ENCODE measurements around the gene LHPP. TPM values are rescaled to one million over a fixed set of nuclear protein-coding genes. Genes with fewer than 3 reads are reported as not detected.

The LHPP gene
- total and polyA plus RNA-seq, 2 donors (not counting 1 experiment from before 2014, with no cell fraction given) = 10.2 to 15.6 TPM

DNA sequence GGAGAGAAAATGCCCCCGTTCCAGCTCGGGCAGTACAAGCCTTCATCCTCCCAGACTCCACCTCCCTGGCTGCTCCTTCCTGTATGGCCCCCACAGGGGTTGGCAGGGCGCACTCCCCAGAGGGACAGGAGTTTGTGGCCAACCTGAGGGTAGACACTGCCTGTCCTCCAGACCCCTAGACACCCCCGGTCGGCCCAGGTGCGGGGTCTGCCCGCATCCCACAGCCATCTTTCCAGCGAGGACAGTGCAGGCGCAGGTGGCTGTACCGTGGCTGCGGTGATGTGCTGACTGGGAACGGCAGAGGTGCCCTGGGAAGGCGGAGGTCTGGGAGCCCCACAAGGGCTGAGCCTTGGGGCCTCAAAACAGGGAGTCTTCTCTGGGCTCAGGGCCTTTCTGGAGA is 81.5 kb downstream of the LHPP start:
- H3K9me3 ChIP-seq (ENCODE audit: control insufficient read depth, insufficient read depth, low read depth, low read length) = no peaks in the 10 kb centered on the region
- H3K27me3 ChIP-seq (ENCODE audit: control insufficient read depth, insufficient read depth, low read length) = no peaks in the 10 kb centered on the region
- H3K36me3 ChIP-seq (ENCODE audit: control insufficient read depth, insufficient read depth, low read length) = no peaks in the 10 kb centered on the region
- TF ChIP-seq, protein P1, sequence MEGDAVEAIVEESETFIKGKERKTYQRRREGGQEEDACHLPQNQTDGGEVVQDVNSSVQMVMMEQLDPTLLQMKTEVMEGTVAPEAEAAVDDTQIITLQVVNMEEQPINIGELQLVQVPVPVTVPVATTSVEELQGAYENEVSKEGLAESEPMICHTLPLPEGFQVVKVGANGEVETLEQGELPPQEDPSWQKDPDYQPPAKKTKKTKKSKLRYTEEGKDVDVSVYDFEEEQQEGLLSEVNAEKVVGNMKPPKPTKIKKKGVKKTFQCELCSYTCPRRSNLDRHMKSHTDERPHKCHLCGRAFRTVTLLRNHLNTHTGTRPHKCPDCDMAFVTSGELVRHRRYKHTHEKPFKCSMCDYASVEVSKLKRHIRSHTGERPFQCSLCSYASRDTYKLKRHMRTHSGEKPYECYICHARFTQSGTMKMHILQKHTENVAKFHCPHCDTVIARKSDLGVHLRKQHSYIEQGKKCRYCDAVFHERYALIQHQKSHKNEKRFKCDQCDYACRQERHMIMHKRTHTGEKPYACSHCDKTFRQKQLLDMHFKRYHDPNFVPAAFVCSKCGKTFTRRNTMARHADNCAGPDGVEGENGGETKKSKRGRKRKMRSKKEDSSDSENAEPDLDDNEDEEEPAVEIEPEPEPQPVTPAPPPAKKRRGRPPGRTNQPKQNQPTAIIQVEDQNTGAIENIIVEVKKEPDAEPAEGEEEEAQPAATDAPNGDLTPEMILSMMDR (conservative IDR thresholded peaks at IDR 0.05 in 1 of 2, IDR thresholded peaks at IDR 0.05 in 1 of 2; ENCODE audit: low read depth in 1 of 2, low read length in 2 of 2) = no peak
- TF ChIP-seq EZH2 (IDR thresholded peaks at IDR 0.05; ENCODE audit: low read length, missing control alignments) = no peak
- H3K4me3 ChIP-seq (replicated peaks in 1 of 4; ENCODE audit: control extremely low read depth in 1 of 4, insufficient read depth in 1 of 4, low read depth in 3 of 4, low read length in 4 of 4) = no peak overlapping the region
- H2AFZ ChIP-seq (ENCODE audit: low read length) = no peak overlapping the region
- H3K27ac ChIP-seq (ENCODE audit: insufficient read depth, low read length) = no peak overlapping the region
- no peaks in the 10 kb centered on the region for H4K20me1 ChIP-seq (ENCODE audit: control insufficient read depth, extremely low read depth, insufficient read depth, low read length)
- H3K4me2 ChIP-seq (ENCODE audit: extremely low read depth, insufficient read depth, low read length) = no peak overlapping the region
- H3K9ac ChIP-seq (ENCODE audit: insufficient read depth, low read length) = no peak overlapping the region
- no peaks in the 10 kb centered on the region for H3K79me2 ChIP-seq (ENCODE audit: control insufficient read depth, insufficient read depth, low read length)
- no peaks in the 10 kb centered on the region for H3K4me1 ChIP-seq (ENCODE audit: control insufficient read depth, extremely low read depth, insufficient read depth, low read length)
- DNase-seq (ENCODE audit: low read depth in 2 of 2) = no peak

GRCh38 chr10:124543971-124544370 is 82.3 kb downstream of the LHPP start:
- no peak overlapping the region for H3K4me2 ChIP-seq (ENCODE audit: extremely low read depth, insufficient read depth, low read length)
- no peak for DNase-seq (ENCODE audit: low read depth in 2 of 2)
- no peak overlapping the region for H2AFZ ChIP-seq (ENCODE audit: low read length)

DNA sequence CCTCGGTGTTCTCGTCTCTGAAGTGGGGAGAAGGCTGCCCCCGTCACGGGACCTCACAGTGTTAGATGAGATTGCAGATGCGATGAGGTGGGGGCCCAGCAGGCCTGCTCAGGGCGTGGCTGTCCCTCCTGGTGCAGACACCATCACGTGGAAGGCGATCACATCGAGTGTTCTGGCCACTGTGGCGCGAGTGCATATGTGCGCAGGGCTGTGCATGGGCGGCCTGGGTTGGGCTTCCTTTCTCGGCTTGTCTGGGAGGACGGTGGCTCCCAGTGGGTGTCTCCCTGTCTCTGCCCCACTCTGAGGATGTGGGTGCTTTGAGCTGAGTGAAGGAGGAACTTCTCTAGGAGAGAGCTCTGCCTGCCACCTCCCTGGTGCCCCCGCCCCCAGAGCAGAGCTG is 83.1 kb downstream of the LHPP start:
- no peak overlapping the region for H3K4me3 ChIP-seq (replicated peaks in 1 of 4; ENCODE audit: control extremely low read depth in 1 of 4, insufficient read depth in 1 of 4, low read depth in 3 of 4, low read length in 4 of 4)

More at GRCh38 chr10:124543971-124544370, 82.3 kb downstream of the LHPP start:
- no peaks in the 10 kb centered on the region for H3K9me3 ChIP-seq (ENCODE audit: control insufficient read depth, insufficient read depth, low read depth, low read length)
- H3K4me3 ChIP-seq (replicated peaks in 1 of 4; ENCODE audit: control extremely low read depth in 1 of 4, insufficient read depth in 1 of 4, low read depth in 3 of 4, low read length in 4 of 4) = no peak overlapping the region
- H3K27ac ChIP-seq (ENCODE audit: insufficient read depth, low read length) = no peak overlapping the region
- no peaks in the 10 kb centered on the region for H3K27me3 ChIP-seq (ENCODE audit: control insufficient read depth, insufficient read depth, low read length)
- no peaks in the 10 kb centered on the region for H3K4me1 ChIP-seq (ENCODE audit: control insufficient read depth, extremely low read depth, insufficient read depth, low read length)
- H4K20me1 ChIP-seq (ENCODE audit: control insufficient read depth, extremely low read depth, insufficient read depth, low read length) = no peaks in the 10 kb centered on the region
- no peaks in the 10 kb centered on the region for H3K36me3 ChIP-seq (ENCODE audit: control insufficient read depth, insufficient read depth, low read length)
- no peaks in the 10 kb centered on the region for H3K79me2 ChIP-seq (ENCODE audit: control insufficient read depth, insufficient read depth, low read length)
- no peak for TF ChIP-seq EZH2 (IDR thresholded peaks at IDR 0.05; ENCODE audit: low read length, missing control alignments)
- TF ChIP-seq, protein P1 (conservative IDR thresholded peaks at IDR 0.05 in 1 of 2, IDR thresholded peaks at IDR 0.05 in 1 of 2; ENCODE audit: low read depth in 1 of 2, low read length in 2 of 2) = no peak
- no peak overlapping the region for H3K9ac ChIP-seq (ENCODE audit: insufficient read depth, low read length)

More for the DNA sequence above, 83.1 kb downstream of the LHPP start:
- H3K9ac ChIP-seq (ENCODE audit: insufficient read depth, low read length) = no peak overlapping the region
- DNase-seq (ENCODE audit: low read depth in 2 of 2) = no peak
- no peak overlapping the region for H3K27ac ChIP-seq (ENCODE audit: insufficient read depth, low read length)
- H3K4me2 ChIP-seq (ENCODE audit: extremely low read depth, insufficient read depth, low read length) = no peak overlapping the region
- no peaks in the 10 kb centered on the region for H4K20me1 ChIP-seq (ENCODE audit: control insufficient read depth, extremely low read depth, insufficient read depth, low read length)
- no peaks in the 10 kb centered on the region for H3K79me2 ChIP-seq (ENCODE audit: control insufficient read depth, insufficient read depth, low read length)
- no peaks in the 10 kb centered on the region for H3K4me1 ChIP-seq (ENCODE audit: control insufficient read depth, extremely low read depth, insufficient read depth, low read length)
- H3K9me3 ChIP-seq (ENCODE audit: control insufficient read depth, insufficient read depth, low read depth, low read length) = no peaks in the 10 kb centered on the region
- no peak overlapping the region for H2AFZ ChIP-seq (ENCODE audit: low read length)
- TF ChIP-seq EZH2 (IDR thresholded peaks at IDR 0.05; ENCODE audit: low read length, missing control alignments) = no peak
- TF ChIP-seq, protein P1 (conservative IDR thresholded peaks at IDR 0.05 in 1 of 2, IDR thresholded peaks at IDR 0.05 in 1 of 2; ENCODE audit: low read depth in 1 of 2, low read length in 2 of 2) = no peak
- no peaks in the 10 kb centered on the region for H3K27me3 ChIP-seq (ENCODE audit: control insufficient read depth, insufficient read depth, low read length)
- H3K36me3 ChIP-seq (ENCODE audit: control insufficient read depth, insufficient read depth, low read length) = no peaks in the 10 kb centered on the region
